Ovary (tissue), 3 donors: ENCODE data around the gene AMOTL2.

ENCODE experiments used
- CTCF ChIP-seq, 3 donors: fragments of 450-650 bp in 2 of 3; fragments of 200-600 bp in 1 of 3; IDR thresholded peaks; one replicate each; pipeline versions ENCODE4 v1.5.1 to v1.8.0; 2016 to 2022; ENCODE audit warnings: antibody characterized with exemption in 3 of 3, mild to moderate bottlenecking in 1 of 3
- EP300 ChIP-seq: sonication (generic); formaldehyde crosslinking; IDR thresholded peaks from one replicate; pipeline ENCODE4 v1.6.1; 2017; ENCODE audit warnings: antibody characterized with exemption
- POLR2A ChIP-seq: fragments of 450-650 bp; IDR thresholded peaks from one replicate; pipeline ENCODE4 v1.6.1; 2017; ENCODE audit warnings: antibody characterized with exemption, mild to moderate bottlenecking, moderate library complexity
- donor health status: DM: no; HTN: no; CAD: no.

GRCh38 chr3:134323966-134324962 lies 50.0 kb downstream of the AMOTL2 start:
- TF ChIP-seq EP300 = no peak
- TF ChIP-seq CTCF (IDR thresholded peaks at IDR 0.05) = no peak
- no peak for TF ChIP-seq POLR2A
